DND-41 (cell line): ENCODE data around the gene XBP1.
"Not testable (repeated sequence)": the region's sequence is repeated elsewhere in the genome, so short reads cannot be mapped to it uniquely, and the experiment has no call there.

ENCODE experiments used
- CTCF ChIP-seq: IDR thresholded peaks from 2 replicates; pipeline ENCODE4 v1.5.1; 2012; ENCODE audit warnings: borderline replicate concordance, low read length, moderate library complexity, mild to moderate bottlenecking; ENCODE audit not compliant: poor library complexity, severe bottlenecking; ENCODE audit errors: extremely low read depth
- EZH2 ChIP-seq: IDR thresholded peaks from 3 replicates; pipeline ENCODE4 v1.6.1; 2012; ENCODE audit warnings: borderline replicate concordance, low read depth, mild to moderate bottlenecking, moderate library complexity, low read length, inconsistent platforms; ENCODE audit not compliant: severe bottlenecking

GRCh38 chr22:28824455-28824854 lies 24.1 kb upstream of the XBP1 start:
- TF ChIP-seq CTCF, EZH2: not testable (repeated sequence)
